A204.1 (cell line): ENCODE measurements around the gene RNF145.

ENCODE experiments used
- FAIRE-seq: peaks from 2 replicates; lab custom pipeline; 2012; peaks lifted over from hg19 to GRCh38; lab: Jason Lieb, UNC

Gene RNF145

GRCh38 chr5:159112436-159112835 is 96.9 kb downstream of the RNF145 start:
- FAIRE-seq, result no peak
